Measurements from ENCODE around the gene DIRAS1. TPM values are rescaled to one million over a fixed set of nuclear protein-coding genes. Genes with fewer than 3 reads are reported as not detected.

Gene DIRAS1
- total and polyA plus RNA-seq, 2 donors (not counting 3 experiments of a cell fraction or from before 2014, with no cell fraction given) = 0.09 to 0.17 TPM

DNA sequence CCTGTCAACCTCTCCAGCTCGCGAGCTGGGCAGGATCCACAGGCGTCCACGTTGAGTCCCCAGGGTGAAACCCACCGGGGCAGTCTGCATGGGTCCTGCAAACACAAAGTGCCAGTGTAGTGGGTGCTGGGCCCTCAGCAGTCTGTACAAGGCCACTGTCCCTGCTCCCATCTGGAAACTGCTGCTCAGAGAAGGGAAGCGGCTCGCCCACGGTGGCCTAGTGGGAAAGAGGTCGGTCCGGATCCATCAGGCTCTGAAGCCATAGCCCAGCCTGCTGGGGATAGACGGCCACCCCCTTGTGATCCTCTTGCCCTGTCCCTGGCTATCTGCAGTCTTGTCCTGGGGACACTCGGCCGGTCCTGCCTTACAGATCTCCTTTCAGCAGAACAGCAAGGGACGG lies 2.6 kb upstream of the DIRAS1 start:
- Histone ChIP-seq H3K9me3 (replicated peaks; ENCODE audit: control insufficient read depth, insufficient read depth, low read length) (no peaks in the 10 kb centered on the region), H3K27ac (ENCODE audit: insufficient read depth, low read depth, low read length) (no peak overlapping the region), H2AFZ (ENCODE audit: low read depth, low read length) (no peak overlapping the region), H3K4me2 (ENCODE audit: insufficient read depth, low read length) (no peak overlapping the region), H4K20me1 (replicated peaks; ENCODE audit: control insufficient read depth, extremely low read depth, insufficient read depth, low read length) (no peaks in the 10 kb centered on the region), H3K27me3 (ENCODE audit: control insufficient read depth in 2 of 2, insufficient read depth in 2 of 2, low read length in 2 of 2) (peaks cover 15 to 26% of the 10 kb centered on the region in 2 experiments), H3K9me1 (replicated peaks; ENCODE audit: control insufficient read depth, extremely low read depth, insufficient read depth, low read length) (no peaks in the 10 kb centered on the region), H3K9ac (replicated peaks; ENCODE audit: extremely low read depth, insufficient read depth, low read length) (no peak overlapping the region), H3K4me3 (replicated peaks in 1 of 3; ENCODE audit: insufficient read depth in 1 of 3, low read depth in 1 of 3, low read length in 3 of 3) (no peak overlapping the region), H3K4me1 (ENCODE audit: control insufficient read depth, extremely low read depth, insufficient read depth, low read length) (no peaks in the 10 kb centered on the region), H3K79me2 (ENCODE audit: control insufficient read depth, insufficient read depth, low read length) (no peaks in the 10 kb centered on the region), H3K36me3 (ENCODE audit: control insufficient read depth in 2 of 2, extremely low read depth in 1 of 2, insufficient read depth in 2 of 2, low read length in 2 of 2) (no peaks in the 10 kb centered on the region)
- POLR2A ChIA-PET = no interaction called here
- CTCF ChIA-PET = interaction anchor here (1.4 kb wide), 1 partner anchor 15 kb away, joined by 3 read pairs; no protein-coding TSS in a partner anchor
- BruUV-seq (replicated peaks) = no TSS peak
- intact Hi-C loops (cut with micrococcal nuclease) = no loop called here
- no peak for DNase-seq (ENCODE audit: low read depth, low spot score)
- TF ChIP-seq POLR2AphosphoS5 (IDR thresholded peaks at IDR 0.05; ENCODE audit: insufficient read depth, low read depth, low read length) = no peak
- TF ChIP-seq, protein P1, sequence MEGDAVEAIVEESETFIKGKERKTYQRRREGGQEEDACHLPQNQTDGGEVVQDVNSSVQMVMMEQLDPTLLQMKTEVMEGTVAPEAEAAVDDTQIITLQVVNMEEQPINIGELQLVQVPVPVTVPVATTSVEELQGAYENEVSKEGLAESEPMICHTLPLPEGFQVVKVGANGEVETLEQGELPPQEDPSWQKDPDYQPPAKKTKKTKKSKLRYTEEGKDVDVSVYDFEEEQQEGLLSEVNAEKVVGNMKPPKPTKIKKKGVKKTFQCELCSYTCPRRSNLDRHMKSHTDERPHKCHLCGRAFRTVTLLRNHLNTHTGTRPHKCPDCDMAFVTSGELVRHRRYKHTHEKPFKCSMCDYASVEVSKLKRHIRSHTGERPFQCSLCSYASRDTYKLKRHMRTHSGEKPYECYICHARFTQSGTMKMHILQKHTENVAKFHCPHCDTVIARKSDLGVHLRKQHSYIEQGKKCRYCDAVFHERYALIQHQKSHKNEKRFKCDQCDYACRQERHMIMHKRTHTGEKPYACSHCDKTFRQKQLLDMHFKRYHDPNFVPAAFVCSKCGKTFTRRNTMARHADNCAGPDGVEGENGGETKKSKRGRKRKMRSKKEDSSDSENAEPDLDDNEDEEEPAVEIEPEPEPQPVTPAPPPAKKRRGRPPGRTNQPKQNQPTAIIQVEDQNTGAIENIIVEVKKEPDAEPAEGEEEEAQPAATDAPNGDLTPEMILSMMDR (IDR thresholded peaks at IDR 0.05; ENCODE audit: extremely low read depth in 1 of 2, insufficient read depth in 1 of 2, low read depth in 1 of 2, low read length in 2 of 2) = no peak
- no peak for TF ChIP-seq JUN (IDR thresholded peaks at IDR 0.05; ENCODE audit: borderline replicate concordance, insufficient read depth, insufficient read length, low read depth)
- no peak for TF ChIP-seq FOS (IDR thresholded peaks at IDR 0.05; ENCODE audit: borderline replicate concordance, insufficient read depth, low read length)
- TF ChIP-seq, protein P2, sequence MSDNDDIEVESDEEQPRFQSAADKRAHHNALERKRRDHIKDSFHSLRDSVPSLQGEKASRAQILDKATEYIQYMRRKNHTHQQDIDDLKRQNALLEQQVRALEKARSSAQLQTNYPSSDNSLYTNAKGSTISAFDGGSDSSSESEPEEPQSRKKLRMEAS (IDR thresholded peaks at IDR 0.05; ENCODE audit: insufficient read depth, insufficient read length) = no peak
- no peak for TF ChIP-seq EZH2 (IDR thresholded peaks at IDR 0.05; ENCODE audit: borderline replicate concordance, low read depth, low read length, severe bottlenecking)
- no peak for TF ChIP-seq GATA2 (IDR thresholded peaks at IDR 0.05; ENCODE audit: insufficient read depth, insufficient read length, low read depth, low read length)
- no peak for TF ChIP-seq MYC (IDR thresholded peaks at IDR 0.05; ENCODE audit: low read depth, low read length)
- no peak for TF ChIP-seq POLR2A (IDR thresholded peaks at IDR 0.05; ENCODE audit: low read depth, low read length)
- dilution Hi-C loops (cut with MboI; ENCODE audit: extremely low pct_ligation_motif_present, low sequenced_read_pairs) = no loop called here
- no peak for FAIRE-seq
